HUES6 (cell line): Measurements from ENCODE around the gene CHD1L.
"Not testable (repeated sequence)": the region's sequence is repeated elsewhere in the genome, so short reads cannot be mapped to it uniquely, and the experiment has no call there.

ENCODE experiments used
- H3K27ac ChIP-seq: 2 replicates; pipeline ENCODE4 v1.7.0; 2013; ENCODE audit warnings: low read depth, mild to moderate bottlenecking, low read length, inconsistent platforms
- H3K27me3 ChIP-seq: 2 replicates; pipeline ENCODE4 v1.6.1; 2013; ENCODE audit warnings: low read length; ENCODE audit not compliant: control insufficient read depth, insufficient read depth
- H3K36me3 ChIP-seq: 2 replicates; pipeline ENCODE4 v1.6.1; 2013; ENCODE audit warnings: low read length; ENCODE audit not compliant: control insufficient read depth, insufficient read depth
- H3K4me1 ChIP-seq: 2 replicates; pipeline ENCODE4 v1.6.1; 2013; ENCODE audit warnings: low read length; ENCODE audit not compliant: control insufficient read depth, insufficient read depth
- H3K4me3 ChIP-seq: 2 replicates; pipeline ENCODE4 v1.5.1; 2013; ENCODE audit warnings: low read depth, low read length
- H3K9ac ChIP-seq: one replicate; pipeline ENCODE4 v1.6.1; 2013; ENCODE audit warnings: mild to moderate bottlenecking, low read length
- H3K9me3 ChIP-seq: 2 replicates; pipeline ENCODE4 v1.6.1; 2013; ENCODE audit warnings: low read depth, low read length; ENCODE audit not compliant: control insufficient read depth, insufficient read depth

CHD1L gene

DNA sequence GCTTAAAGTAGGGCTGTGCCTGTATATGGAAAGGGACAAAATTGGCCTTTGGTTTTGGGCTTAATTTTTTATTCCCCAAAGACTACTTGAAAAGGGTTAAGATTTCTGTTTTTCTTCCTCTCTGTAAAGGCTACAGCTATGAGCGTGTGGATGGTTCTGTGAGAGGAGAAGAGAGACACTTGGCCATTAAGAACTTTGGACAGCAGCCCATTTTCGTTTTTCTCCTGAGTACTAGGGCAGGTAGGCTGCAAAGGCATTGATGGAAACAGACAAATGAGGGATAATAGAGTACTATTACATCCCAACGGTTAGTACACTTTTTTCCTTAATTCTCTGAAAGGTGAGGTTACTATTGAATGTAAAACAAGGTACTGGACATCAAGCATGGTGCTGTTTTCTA, 29.6 kb downstream of the CHD1L start:
- H3K9ac ChIP-seq, result no peak overlapping the region
- H3K9me3 ChIP-seq, result no peaks in the 10 kb centered on the region
- no peak overlapping the region for H3K4me3 ChIP-seq
- no peak overlapping the region for H3K27ac ChIP-seq
- peaks cover 92% of the 10 kb centered on the region for H3K36me3 ChIP-seq
- no peaks in the 10 kb centered on the region for H3K27me3 ChIP-seq
- H3K4me1 ChIP-seq, result 0 out of 2 replicates have a peak, but pooled peaks cover 3% of the 10 kb centered on the region

DNA sequence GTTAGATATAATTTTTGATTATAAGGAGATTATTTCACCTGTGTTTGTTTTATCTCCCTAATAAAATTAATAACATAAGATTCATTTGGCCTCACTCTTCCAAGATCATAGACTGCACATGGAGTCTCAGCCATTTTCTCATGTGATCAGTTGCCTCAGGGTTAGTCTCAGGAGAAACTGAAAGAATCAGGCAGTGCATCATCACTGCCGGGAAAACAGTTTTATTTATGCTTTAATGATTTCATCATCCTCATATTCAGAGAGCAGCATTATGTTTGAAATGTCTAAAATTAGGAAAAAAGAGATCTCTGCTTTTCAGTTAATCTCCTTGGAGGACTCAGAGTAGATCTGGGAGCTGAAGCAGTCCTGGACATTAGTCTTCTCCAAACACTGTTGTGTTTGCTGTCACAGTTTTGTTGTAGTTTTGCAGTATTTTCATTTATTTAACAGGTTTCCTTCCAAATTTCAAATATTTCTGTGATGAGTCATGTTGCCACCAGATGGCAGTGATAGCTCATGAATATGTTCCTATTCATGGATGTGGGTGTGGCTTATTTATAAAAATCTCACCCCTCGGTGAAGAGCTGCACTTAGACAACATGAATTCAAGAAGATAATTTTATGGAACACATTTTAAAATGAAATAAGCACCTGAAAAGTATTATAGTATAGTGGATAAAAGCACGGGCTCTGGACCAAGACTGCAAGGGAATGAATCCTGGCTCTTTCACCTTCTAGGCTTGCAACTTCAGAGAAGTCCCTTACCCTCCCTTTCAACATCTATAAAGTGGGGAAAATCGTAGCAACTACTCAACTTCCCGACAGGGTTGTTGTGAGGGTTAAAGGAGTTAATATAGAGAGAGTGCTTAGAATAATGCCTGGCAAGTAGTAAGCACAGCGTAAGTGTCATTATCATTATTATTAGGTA, 31.2 kb downstream of the CHD1L start:
- H3K4me3 ChIP-seq, result no peak overlapping the region
- no peaks in the 10 kb centered on the region for H3K9me3 ChIP-seq
- H3K27me3 ChIP-seq, result no peaks in the 10 kb centered on the region
- H3K36me3 ChIP-seq, result peaks cover 89% of the 10 kb centered on the region
- H3K27ac ChIP-seq, result no peak overlapping the region
- H3K4me1 ChIP-seq, result 0 out of 2 replicates have a peak, but pooled peaks cover 3% of the 10 kb centered on the region
- H3K9ac ChIP-seq, result no peak overlapping the region

DNA sequence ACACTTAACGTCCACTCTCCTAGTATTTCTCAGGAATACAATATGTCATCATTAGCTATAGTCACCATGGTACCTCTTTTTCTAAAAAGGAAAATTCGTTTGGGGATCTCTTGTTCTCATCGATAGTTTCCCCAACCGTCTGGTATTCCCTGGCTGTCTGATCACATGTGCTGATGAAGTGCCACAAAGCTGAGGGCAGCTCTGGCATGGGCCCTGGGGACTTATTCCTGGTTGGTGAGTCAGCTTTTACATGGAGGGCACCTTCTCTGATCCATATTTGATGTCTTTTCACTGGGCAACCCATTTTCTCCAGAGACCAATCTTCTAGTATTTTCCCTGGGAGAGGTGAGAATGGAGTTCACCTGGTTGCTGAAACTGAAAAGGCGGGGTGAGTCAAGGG, 39.5 kb downstream of the CHD1L start:
- H3K4me1 ChIP-seq, result no peaks in the 10 kb centered on the region
- no peak overlapping the region for H3K4me3 ChIP-seq
- peaks cover 88% of the 10 kb centered on the region for H3K36me3 ChIP-seq
- H3K9ac ChIP-seq, result no peak overlapping the region
- H3K9me3 ChIP-seq, result no peaks in the 10 kb centered on the region
- no peak overlapping the region for H3K27ac ChIP-seq
- H3K27me3 ChIP-seq, result no peaks in the 10 kb centered on the region

DNA sequence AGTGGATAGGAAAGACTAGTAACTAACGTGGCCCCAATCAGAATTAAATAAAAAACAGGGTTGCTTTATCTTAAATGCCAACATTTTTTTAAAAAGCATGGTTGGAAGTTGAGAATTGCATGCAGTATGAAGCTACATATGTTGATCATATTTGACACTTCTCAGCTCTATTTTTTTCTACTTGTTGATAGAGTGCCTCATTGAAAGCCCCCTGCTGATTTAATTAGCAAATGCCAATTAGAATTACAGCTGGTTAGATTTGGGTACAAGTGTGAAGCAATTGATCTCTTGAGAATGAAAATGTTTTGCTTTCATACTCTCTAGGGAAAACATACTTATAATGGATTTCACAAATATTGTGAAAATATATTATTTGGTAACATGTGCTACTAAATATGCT, 40.5 kb downstream of the CHD1L start:
- no peaks in the 10 kb centered on the region for H3K9me3 ChIP-seq
- no peak overlapping the region for H3K4me3 ChIP-seq
- no peaks in the 10 kb centered on the region for H3K27me3 ChIP-seq
- H3K27ac ChIP-seq, result no peak overlapping the region
- H3K36me3 ChIP-seq, result peaks cover 88% of the 10 kb centered on the region
- no peak overlapping the region for H3K9ac ChIP-seq
- no peaks in the 10 kb centered on the region for H3K4me1 ChIP-seq

DNA sequence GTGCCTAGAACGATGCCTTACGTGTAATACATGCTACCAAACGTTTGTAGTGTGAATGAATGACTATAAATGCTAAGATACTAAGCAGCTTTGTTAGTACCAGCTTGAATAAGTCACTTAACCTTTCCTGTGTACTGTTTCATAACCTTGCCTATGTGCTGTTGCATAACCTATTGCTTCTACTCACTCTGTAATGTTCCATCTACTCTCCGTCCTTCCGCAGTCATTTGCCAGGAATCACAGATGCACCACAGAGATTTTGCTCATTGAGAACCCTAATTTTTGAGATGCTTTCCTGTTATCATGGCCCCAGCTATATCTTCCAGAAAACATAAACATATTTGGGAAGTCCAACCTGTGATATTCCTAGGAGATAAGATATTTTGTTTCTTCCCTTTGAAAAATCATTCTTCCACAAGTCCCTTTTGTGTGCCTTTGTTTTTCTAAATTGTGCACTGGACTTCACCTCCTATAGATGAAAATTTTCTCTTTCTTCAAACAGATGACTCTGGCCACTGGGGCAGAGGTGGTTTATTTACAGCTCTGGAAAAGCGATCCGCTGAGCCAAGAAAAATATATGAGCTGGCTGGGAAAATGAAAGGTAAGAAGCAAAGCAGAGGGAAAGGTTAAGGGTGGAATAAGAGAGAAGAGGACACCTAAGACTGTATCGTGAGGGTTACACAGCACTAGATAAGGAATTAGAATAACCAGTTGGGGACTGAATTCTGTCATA, 44.8 kb downstream of the CHD1L start:
- no peak overlapping the region for H3K9ac ChIP-seq
- H3K9me3 ChIP-seq, result no peaks in the 10 kb centered on the region
- peaks cover 95% of the 10 kb centered on the region for H3K36me3 ChIP-seq
- H3K4me3 ChIP-seq, result no peak overlapping the region
- H3K27me3 ChIP-seq, result no peaks in the 10 kb centered on the region
- H3K27ac ChIP-seq, result no peak overlapping the region
- no peaks in the 10 kb centered on the region for H3K4me1 ChIP-seq

DNA sequence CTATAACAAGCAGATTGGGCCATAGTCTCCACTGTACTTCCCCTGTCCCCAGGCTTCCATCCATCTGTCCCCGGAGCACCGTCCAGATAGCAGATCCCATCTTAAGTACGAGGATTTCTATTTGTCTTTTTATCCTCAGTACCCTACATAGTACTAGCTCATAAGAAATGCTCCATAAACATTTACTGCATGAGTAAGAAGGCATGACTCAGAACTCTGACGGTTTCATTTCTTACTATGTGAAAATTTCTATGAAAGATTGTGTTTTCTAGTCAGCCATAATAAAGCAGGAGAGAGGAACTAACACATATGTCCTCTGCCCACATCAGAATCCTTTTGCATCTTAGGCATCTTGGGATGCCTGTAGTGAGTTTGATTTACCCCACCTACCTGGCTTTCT, 49.5 kb downstream of the CHD1L start:
- no peak overlapping the region for H3K4me3 ChIP-seq
- H3K27ac ChIP-seq, result no peak overlapping the region
- H3K4me1 ChIP-seq, result no peaks in the 10 kb centered on the region
- peaks cover 99% of the 10 kb centered on the region for H3K36me3 ChIP-seq
- peaks cover 4% of the 10 kb centered on the region for H3K9me3 ChIP-seq
- H3K9ac ChIP-seq, result no peak overlapping the region
- H3K27me3 ChIP-seq, result no peaks in the 10 kb centered on the region

DNA sequence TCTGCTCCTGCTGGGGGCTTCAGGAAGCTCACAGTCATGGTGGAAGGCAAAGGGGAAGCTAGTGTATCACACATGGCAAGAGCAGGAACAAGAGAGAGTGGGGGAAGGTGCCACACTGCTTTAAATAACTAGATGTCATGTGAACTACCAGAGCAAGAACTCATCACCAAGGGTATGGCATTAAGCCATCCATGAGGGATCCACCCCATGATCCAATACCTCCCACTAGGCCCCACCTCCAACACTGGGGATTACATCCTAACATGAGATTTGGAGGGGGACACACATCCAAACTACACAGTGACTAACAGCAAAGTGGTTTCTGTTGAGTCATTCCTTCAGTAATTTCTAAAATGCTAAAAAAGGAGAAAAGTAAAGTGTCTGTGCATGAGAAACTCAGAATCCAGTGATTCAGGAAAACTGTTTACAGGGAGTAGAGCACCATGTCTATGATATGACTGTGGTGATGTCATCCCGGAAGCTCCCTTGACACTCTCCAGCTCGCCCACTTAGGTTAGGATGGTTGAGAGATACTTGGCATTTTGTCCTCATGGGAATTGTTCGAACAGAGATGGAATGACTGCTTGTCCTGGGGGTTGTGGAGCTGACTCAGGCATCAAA, 50.3 kb downstream of the CHD1L start:
- peaks cover 99% of the 10 kb centered on the region for H3K36me3 ChIP-seq
- peaks cover 10% of the 10 kb centered on the region for H3K9me3 ChIP-seq
- H3K9ac ChIP-seq, result no peak overlapping the region
- no peak overlapping the region for H3K4me3 ChIP-seq
- no peak overlapping the region for H3K27ac ChIP-seq
- H3K4me1 ChIP-seq, result no peaks in the 10 kb centered on the region
- no peaks in the 10 kb centered on the region for H3K27me3 ChIP-seq

DNA sequence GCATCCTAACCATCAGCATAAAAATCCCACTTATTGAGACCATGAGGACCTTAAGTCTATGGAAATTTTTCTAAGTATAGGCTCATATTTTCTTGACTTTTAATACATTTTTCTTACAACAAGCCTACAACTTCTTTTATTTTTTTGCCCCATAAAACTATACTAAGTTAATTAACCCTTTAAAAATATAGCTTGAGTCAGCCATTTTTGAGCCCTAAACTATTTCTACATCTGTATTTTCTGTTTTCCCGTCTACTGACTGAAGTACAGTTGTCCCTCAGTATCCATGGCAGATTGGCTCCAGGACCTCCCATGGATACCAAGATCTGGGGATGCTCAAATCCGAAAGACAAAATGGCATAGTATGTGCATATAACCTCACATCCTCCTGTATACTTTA, 55.0 kb downstream of the CHD1L start:
- Histone ChIP-seq H3K27ac (no peak overlapping the region), H3K36me3 (peaks cover 61% of the 10 kb centered on the region), H3K9me3 (peaks cover 46% of the 10 kb centered on the region), H3K4me3 (no peak overlapping the region), H3K9ac (no peak overlapping the region), H3K4me1 (no peaks in the 10 kb centered on the region), H3K27me3 (no peaks in the 10 kb centered on the region)

DNA sequence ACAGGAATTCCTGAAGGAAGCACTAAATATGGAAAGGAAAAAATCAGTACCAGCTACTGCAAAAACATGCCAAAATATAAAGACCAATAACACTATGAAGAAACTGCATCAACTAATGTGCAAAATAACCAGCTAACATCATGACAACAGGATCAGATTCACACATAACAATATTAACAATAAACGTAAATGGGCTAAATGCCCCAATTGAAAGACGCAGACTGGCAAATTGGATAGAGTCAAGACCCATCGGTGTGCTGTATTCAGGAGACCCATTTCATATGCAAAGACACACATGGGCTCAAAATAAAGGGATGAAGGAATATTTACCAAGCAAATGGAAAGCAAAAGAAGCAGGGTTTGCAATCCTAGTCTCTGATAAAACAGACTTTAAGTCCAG, 63.3 kb downstream of the CHD1L start:
- not testable (repeated sequence) for H3K4me1 ChIP-seq, H3K4me3 ChIP-seq, H3K36me3 ChIP-seq, H3K9ac ChIP-seq, H3K27me3 ChIP-seq, H3K27ac ChIP-seq
- H3K9me3 ChIP-seq, result peaks cover 54% of the 10 kb centered on the region

DNA sequence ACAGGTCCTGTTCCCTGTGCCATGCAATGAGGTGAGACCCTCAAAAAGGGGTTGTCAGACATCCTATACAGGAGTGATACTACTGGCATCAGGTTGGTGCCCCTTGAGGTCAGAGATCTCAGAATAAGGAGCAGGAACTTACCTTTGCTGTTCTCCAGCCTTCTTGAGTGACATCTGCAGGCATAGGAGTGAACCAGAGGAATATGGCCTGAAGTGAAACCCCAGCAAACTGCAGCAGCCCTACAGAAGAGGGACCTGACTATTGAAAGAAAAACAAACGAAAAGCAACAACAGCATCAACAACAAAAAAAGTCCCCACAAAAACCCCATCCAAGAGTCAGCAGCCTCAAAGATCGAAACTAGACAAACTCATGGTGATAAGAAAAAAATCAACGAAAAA, 74.5 kb downstream of the CHD1L start:
- Histone ChIP-seq H3K4me3 (no peak overlapping the region), H3K27me3 (no peaks in the 10 kb centered on the region), H3K9ac (no peak overlapping the region), H3K27ac (no peak overlapping the region), H3K9me3 (0 out of 2 replicates have a peak, but pooled peaks cover 3% of the 10 kb centered on the region), H3K4me1 (no peaks in the 10 kb centered on the region), H3K36me3 (no peaks in the 10 kb centered on the region)
